Natural killer cell (primary cell): ENCODE measurements around the gene ADGRB3. TPM values are rescaled to one million over a fixed set of nuclear protein-coding genes. Genes with fewer than 3 reads are reported as not detected.

ENCODE experiments used
- ATAC-seq, 3 donors: fragments of 150-1000 bp in 2 of 3; fragments of 200-7000 bp in 1 of 3; cut with Tn5 transposase; 1 replicate in 1 of 3; 2 replicates in 2 of 3; pipeline ENCODE4 v1.10.0; 2021; ENCODE audit warnings: mild to moderate bottlenecking in 2 of 3, moderate library complexity in 2 of 3
- DNase-seq, 2 donors: peaks; one replicate each; pipeline versions ENCODE4 v3.0.0 to v3.0.0-alpha.2; 2013 to 2021; ENCODE audit warnings: mixed read lengths in 1 of 2
- H3K27ac ChIP-seq: one replicate; pipeline ENCODE4 v1.5.1; 2013; ENCODE audit warnings: mild to moderate bottlenecking, low read length
- H3K27me3 ChIP-seq: one replicate; pipeline ENCODE4 v1.6.1; 2013; ENCODE audit warnings: low read length; ENCODE audit not compliant: control insufficient read depth, insufficient read depth
- H3K36me3 ChIP-seq: one replicate; pipeline ENCODE4 v1.6.1; 2013; ENCODE audit warnings: low read length; ENCODE audit not compliant: control insufficient read depth, insufficient read depth
- H3K4me1 ChIP-seq: one replicate; pipeline ENCODE4 v1.6.1; 2013; ENCODE audit warnings: low read length; ENCODE audit not compliant: control insufficient read depth, insufficient read depth
- H3K4me3 ChIP-seq: one replicate; pipeline ENCODE4 v1.5.1; 2013; ENCODE audit warnings: low read length
- H3K9me3 ChIP-seq: one replicate; pipeline ENCODE4 v1.6.1; 2013; ENCODE audit warnings: low read length; ENCODE audit not compliant: control insufficient read depth, insufficient read depth
- H3K27ac Mint-ChIP-seq, 2 donors: one replicate each; pipeline ENCODE4 v1.8.0; 2022; ENCODE audit warnings: mild to moderate bottlenecking in 2 of 2, mixed read lengths in 2 of 2, moderate library complexity in 1 of 2
- H3K27me3 Mint-ChIP-seq, 2 donors: one replicate each; pipeline ENCODE4 v1.8.0; 2022; ENCODE audit warnings: low read depth in 2 of 2, mixed read lengths in 2 of 2
- H3K36me3 Mint-ChIP-seq: one replicate; pipeline ENCODE4 v1.8.0; 2022; ENCODE audit warnings: mixed read lengths
- H3K4me1 Mint-ChIP-seq, 2 donors: one replicate each; pipeline ENCODE4 v1.8.0; 2022; ENCODE audit warnings: mixed read lengths in 2 of 2
- H3K4me3 Mint-ChIP-seq: one replicate; pipeline ENCODE4 v1.8.0; 2022; ENCODE audit warnings: mild to moderate bottlenecking, moderate library complexity, mixed read lengths
- H3K9me3 Mint-ChIP-seq, 2 donors: one replicate each; pipeline ENCODE4 v1.8.0; 2022; ENCODE audit warnings: mixed read lengths in 2 of 2
- CTCF ChIP-seq: fragments of 200-600 bp; IDR thresholded peaks from one replicate; pipeline ENCODE4 v1.8.0; 2022; ENCODE audit warnings: antibody characterized with exemption
- WGBS: methylation state at CpG from one replicate; pipeline ENCODE4 v1.1.7; 2013; ENCODE audit warnings: missing lambda C conversion rate; ENCODE audit not compliant: insufficient coverage; 5-methylcytosine and 5-hydroxymethylcytosine counted together
- intact Hi-C: fragments of 100-400 bp; cut with micrococcal nuclease; formaldehyde crosslinking; loops from one replicate; pipeline ENCODE4 v1.14.2; 2022
- total RNA-seq, 4 donors: library from RNA; stranded (reverse); fragments of 120-200 nt in 1 of 4; gene quantifications; one replicate each; pipeline versions ENCODE4 v1.2.3 to v1.2.4, GENCODE V29; 2013 to 2022

Gene ADGRB3
- total RNA-seq, 3 donors from 2014 or later (not counting 1 experiment from before 2014, with no cell fraction given) = not detected

DNA sequence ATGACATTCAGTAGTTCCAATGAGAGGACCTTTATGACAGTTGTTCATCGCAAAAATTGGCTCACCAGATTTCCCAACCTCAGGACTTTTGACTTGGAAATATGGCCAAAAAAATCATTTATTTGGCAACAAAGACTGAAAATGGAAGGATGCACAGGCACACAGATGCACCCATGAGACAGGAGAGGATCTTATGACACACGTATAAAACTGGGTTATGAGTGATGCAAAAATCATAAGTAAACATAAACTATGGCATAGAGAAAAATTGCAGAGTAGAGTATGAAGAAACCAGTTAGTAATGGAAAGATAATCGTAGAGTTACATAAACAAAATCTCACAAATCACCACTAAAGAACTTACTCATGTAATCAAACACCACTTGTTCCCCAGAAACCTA is 546.9 kb downstream of the ADGRB3 start:
- peaks cover 6 to 7% of the 10 kb centered on the region in 2 donors for H3K9me3 Mint-ChIP-seq

DNA sequence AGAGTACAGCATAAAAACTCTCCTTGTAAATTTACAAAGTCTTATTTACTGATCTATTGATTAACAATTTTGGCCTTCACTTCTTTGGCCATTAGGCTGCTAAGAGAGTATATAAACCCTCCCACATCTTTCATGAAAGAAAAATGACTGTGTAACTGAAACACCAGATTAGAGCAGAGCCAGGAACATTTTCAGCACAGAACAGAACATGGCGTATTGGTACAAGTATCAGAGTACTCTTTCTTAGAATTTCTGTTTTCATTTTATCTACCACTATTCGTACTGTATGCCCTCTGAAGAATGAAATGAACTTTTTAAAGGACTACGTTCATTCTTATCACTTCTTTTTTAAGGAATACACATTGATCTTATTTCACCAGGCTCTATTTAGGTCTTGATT is 550.2 kb downstream of the ADGRB3 start:
- Histone ChIP-seq H3K36me3 (no peaks in the 10 kb centered on the region), H3K9me3 (peaks cover 2% of the 10 kb centered on the region), H3K4me3 (no peak overlapping the region), H3K27ac (no peak overlapping the region), H3K27me3 (no peaks in the 10 kb centered on the region), H3K4me1 (no peaks in the 10 kb centered on the region)
- H3K4me3 Mint-ChIP-seq = no peak overlapping the region
- H3K36me3 Mint-ChIP-seq = no peaks in the 10 kb centered on the region
- ATAC-seq (no peak), DNase-seq (no peak)
- no peaks in the 10 kb centered on the region for H3K27me3 Mint-ChIP-seq
- TF ChIP-seq CTCF = no peak
- intact Hi-C loops = no loop called here
- no peak overlapping the region for H3K27ac Mint-ChIP-seq
- no peaks in the 10 kb centered on the region for H3K4me1 Mint-ChIP-seq
- peaks cover 3 to 4% of the 10 kb centered on the region in 2 donors for H3K9me3 Mint-ChIP-seq
- 93% methylated on average over 2 of the region's 3 CpGs for WGBS

More for the DNA sequence above, 546.9 kb downstream of the ADGRB3 start:
- intact Hi-C loops = no loop called here
- no peak overlapping the region for H3K27ac ChIP-seq
- ATAC-seq (no peak), DNase-seq (no peak)
- WGBS = 100% methylated on average over 1 of the region's 3 CpGs
- no peak for TF ChIP-seq CTCF
- Mint-ChIP-seq H3K36me3 (no peaks in the 10 kb centered on the region), H3K27me3 (no peaks in the 10 kb centered on the region), H3K4me1 (no peaks in the 10 kb centered on the region), H3K27ac (no peak overlapping the region), H3K4me3 (no peak overlapping the region)
- H3K9me3 ChIP-seq = peaks cover 10% of the 10 kb centered on the region
- no peaks in the 10 kb centered on the region for H3K4me1 ChIP-seq
- no peaks in the 10 kb centered on the region for H3K36me3 ChIP-seq
- no peaks in the 10 kb centered on the region for H3K27me3 ChIP-seq
- no peak overlapping the region for H3K4me3 ChIP-seq

GRCh38 chr6:69202768-69203167 is 567.7 kb downstream of the ADGRB3 start:
- Histone ChIP-seq H3K36me3 (no peaks in the 10 kb centered on the region), H3K27me3 (no peaks in the 10 kb centered on the region), H3K27ac (no peak overlapping the region), H3K9me3 (peaks cover 3% of the 10 kb centered on the region), H3K4me3 (no peak overlapping the region), H3K4me1 (no peaks in the 10 kb centered on the region)
- DNase-seq (no peak), ATAC-seq (no peak)
- H3K4me1 Mint-ChIP-seq = no peaks in the 10 kb centered on the region
- no peak overlapping the region for H3K27ac Mint-ChIP-seq
- H3K36me3 Mint-ChIP-seq = no peaks in the 10 kb centered on the region
- peaks cover 16 to 18% of the 10 kb centered on the region in 2 donors for H3K9me3 Mint-ChIP-seq
- 58% methylated on average over 2 of the region's 2 CpGs for WGBS
- TF ChIP-seq CTCF = no peak
- no peak overlapping the region for H3K4me3 Mint-ChIP-seq
- H3K27me3 Mint-ChIP-seq = no peaks in the 10 kb centered on the region
- intact Hi-C loops = no loop called here

GRCh38 chr6:69216127-69216526 is 581.0 kb downstream of the ADGRB3 start:
- Histone ChIP-seq H3K27ac (no peak overlapping the region), H3K36me3 (no peaks in the 10 kb centered on the region), H3K27me3 (no peaks in the 10 kb centered on the region), H3K9me3 (no peaks in the 10 kb centered on the region), H3K4me1 (no peaks in the 10 kb centered on the region), H3K4me3 (no peak overlapping the region)
- 14% methylated on average over 1 of the region's 1 CpG for WGBS
- no peak for TF ChIP-seq CTCF
- Mint-ChIP-seq H3K27me3 (no peaks in the 10 kb centered on the region), H3K4me3 (no peak overlapping the region), H3K36me3 (no peaks in the 10 kb centered on the region), H3K9me3 (peaks cover 9 to 11% of the 10 kb centered on the region in 2 donors), H3K27ac (no peak overlapping the region), H3K4me1 (no peaks in the 10 kb centered on the region)
- intact Hi-C loops = no loop called here
- ATAC-seq = no peak
- DNase-seq = no peak
